ENCODE results near the gene IMMP2L.

- TF ChIP-seq POLR2A (IDR thresholded peaks at IDR 0.05; ENCODE audit: low read depth, low read length): no peak
- TF ChIP-seq CTCF (IDR thresholded peaks at IDR 0.05; ENCODE audit: extremely low read depth in 1 of 2, insufficient read depth in 1 of 2, low read depth in 1 of 2, low read length in 2 of 2): no peak
- TF ChIP-seq POLR2AphosphoS5 (IDR thresholded peaks at IDR 0.05; ENCODE audit: insufficient read depth, low read depth, low read length): no peak
- no peak for TF ChIP-seq MAX (IDR thresholded peaks at IDR 0.05; ENCODE audit: insufficient read depth, insufficient read length)
- no peak for TF ChIP-seq JUN (IDR thresholded peaks at IDR 0.05; ENCODE audit: borderline replicate concordance, insufficient read depth, insufficient read length, low read depth)
- TF ChIP-seq EZH2 (IDR thresholded peaks at IDR 0.05; ENCODE audit: borderline replicate concordance, low read depth, low read length, severe bottlenecking): no peak
- TF ChIP-seq FOS (IDR thresholded peaks at IDR 0.05; ENCODE audit: borderline replicate concordance, insufficient read depth, low read length): no peak
Observed at GRCh38 chr7:110621289-110621688, 941.0 kb downstream of the IMMP2L start.
